HG02623 (cell line): ENCODE data around the gene CCT8.
"Not testable (repeated sequence)": the region's sequence is repeated elsewhere in the genome, so short reads cannot be mapped to it uniquely, and the experiment has no call there.

Source experiments
- ATAC-seq: cut with Tn5 transposase; IDR thresholded peaks from one replicate; pipeline ENCODE4 v1.9.1; 2021; ENCODE audit warnings: moderate library complexity; ENCODE audit not compliant: unreplicated experiment

CCT8 gene

DNA sequence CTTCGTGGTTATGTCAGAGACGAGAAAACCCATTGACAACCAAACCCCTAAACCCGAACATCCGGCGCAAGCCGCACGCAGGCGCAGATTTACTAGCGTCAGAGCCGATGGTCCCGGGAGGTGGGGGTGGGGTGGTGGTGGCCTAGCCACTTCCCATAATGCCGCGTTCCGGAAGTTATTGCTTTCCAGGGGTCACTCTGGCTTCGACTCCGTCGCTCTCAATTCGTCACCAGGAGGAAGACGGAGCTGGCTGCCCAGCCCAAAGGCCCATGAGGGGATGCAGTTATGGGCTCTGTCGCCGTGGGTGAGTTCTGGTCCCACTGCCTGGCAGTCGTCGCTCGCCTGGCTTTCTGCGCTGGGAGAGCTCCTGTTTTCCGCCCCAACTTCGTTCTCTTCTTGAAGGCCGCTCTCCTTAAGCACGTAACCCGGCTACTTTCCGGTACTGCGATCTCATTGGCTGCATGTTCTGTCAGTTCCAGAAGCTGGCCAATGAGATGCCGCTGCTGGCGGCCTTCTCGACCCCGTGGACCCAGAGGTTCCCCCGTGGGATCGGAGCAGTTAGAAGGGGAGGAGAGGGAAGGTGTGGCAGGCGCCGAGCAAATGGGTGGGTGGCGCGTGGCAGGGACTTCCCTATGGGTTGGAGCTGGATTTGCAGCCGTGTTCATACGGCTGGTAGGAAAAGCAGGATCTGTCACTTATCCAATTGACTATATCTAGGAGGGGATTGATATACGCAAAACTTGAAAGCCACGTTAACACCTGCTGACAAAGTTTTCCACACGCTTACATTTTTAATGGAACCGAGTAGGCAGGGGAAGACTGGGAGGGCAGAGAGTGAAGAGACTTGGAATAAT is 48.7 kb downstream of the CCT8 start, which contains the start of gene USP16:
Gene USP16 (plus strand): TSS at position 195 of the 854 bp plus-strand sequence. CDS start 3,246 bp downstream, outside the sequence.
- ATAC-seq: peak; percentile 98

DNA sequence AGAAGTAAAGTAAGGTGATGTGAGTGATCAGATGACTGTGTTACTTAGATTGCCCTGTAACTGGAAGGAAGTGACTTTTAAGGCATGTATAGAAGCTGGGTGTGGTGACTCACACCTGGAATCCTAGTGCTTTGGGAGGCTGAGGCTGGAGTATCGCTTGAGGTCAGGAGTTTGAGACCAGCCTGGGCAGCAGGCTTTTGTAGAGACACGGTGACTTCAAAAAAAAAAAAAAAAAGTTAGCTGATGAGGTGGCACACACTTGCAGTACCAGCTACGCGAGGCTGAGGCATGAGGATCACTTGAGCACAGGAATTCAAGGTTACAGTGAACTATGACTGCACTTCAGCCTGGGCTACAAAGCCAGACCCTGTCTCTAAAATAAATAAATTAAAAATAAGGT is 51.3 kb downstream of the CCT8 start:
- ATAC-seq: no peak

DNA sequence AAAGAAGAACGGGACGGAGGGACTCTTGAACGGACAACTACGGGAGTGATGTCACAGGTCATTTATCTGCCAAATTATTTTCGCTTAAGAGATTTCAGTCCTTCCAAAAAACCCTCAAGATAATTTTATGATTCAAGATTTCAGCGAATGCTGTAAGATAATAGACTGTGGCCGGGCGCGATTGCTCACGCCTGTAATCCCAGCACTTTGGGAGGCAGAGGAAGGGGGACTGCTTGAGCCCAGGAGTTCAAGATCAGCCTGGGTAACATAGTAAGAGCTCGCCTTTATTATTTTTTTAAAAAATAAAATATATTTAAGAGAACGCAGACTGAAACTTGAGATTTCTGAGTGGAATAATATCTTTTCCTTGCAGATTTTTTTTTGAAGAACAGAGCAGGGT is 54.9 kb downstream of the CCT8 start:
- ATAC-seq: peak; percentile 20

DNA sequence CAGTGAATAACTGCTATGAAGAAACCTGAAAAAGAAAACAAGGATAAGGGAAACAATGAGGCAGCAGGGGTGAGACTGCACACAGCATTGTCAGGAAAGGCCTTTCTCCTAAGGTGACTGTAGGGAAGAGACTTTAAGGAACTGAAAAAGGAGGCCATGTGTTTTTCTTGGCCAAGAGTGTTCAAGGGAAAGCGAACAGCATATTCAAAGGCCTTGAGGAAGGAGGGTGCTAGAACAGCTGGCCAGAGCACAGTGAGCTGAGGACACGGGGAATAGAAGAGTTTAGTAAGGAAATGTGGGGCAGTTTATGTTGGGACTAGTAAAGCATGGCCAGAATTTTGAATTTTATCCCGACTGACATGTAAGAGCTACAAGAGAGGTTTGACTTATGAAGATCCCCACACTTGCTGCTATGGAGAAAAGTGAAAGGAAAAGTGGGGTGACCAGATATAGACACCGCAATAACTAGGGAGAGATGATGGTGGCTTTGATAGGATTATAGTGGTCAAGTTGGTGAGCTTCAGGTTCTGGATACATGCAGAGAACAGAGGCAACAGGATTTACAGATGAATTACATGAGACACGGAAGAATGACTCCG is 55.7 kb downstream of the CCT8 start:
- ATAC-seq: no peak

DNA sequence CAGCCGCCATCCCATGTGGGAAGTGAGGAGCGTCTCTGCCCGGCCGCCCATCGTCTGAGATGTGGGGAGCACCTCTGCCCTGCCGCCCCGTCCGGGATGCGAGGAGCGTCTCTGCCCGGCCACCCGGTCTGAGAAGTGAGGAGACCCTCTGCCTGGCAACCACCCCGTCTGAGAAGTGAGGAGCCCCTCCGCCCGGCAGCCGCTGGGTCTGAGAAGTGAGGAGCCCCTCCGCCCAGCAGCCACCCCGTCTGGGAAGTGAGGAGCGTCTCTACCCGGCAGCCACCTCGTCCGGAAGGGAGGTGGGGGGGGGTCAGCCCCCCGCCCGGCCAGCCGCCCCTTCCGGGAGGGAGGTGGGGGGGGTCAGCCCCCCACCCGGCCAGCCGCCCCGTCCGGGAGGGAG is 62.2 kb downstream of the CCT8 start:
- ATAC-seq: not testable (repeated sequence)

DNA sequence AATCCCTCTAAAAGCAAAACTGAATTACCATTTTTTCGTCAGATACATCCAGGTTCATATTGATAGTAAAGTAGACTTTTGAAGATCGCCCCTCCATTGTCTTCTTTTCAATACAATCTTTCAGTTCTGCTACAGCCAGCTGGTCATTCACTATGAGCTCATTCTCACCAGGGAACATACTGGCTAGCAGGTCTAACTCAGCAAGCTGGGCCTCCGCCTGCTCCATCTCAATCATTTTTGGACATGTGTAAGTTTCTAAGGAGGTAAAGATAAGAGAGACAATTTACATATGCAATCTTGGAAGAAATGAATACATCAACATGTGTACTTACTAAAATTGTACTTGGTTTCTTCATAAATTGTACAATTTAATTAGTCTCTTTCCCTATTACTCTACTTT is 65.1 kb downstream of the CCT8 start:
- ATAC-seq: no peak

DNA sequence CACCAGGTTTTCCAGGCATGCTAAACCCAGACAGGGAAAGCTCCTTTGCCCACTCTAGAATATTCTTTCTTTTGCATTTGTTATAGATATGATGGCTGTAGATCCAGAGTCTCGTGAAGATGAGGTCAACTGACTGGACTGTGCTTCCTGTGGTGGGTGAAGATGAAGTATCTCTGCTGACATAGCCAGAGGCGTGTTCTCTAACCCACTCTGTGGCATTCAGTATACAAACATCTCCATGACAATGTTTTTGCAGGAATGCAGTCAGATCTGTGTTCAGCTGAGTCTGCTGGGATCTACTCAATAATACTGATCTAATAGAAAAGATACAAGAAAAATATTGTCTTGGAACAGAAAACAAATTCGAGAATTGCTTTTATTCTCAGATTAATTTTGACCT is 65.6 kb downstream of the CCT8 start:
- ATAC-seq: no peak

DNA sequence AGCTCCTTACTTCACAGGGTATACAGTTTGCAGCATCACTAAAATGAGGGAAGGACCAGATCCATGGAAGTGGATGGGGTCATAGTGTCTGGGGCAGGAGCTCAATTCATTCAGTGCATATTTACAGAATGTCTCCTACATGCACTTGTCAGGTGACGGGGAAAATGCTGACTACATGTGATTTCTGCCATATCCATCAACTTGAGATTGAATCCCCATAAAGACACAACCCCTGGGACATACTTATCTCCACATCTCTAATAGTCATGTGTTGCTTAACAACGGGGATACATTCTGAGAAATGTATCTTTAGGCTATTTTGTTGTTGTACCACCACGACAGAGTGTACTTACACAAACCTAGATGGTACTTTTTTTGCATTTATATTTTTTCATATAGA is 66.3 kb downstream of the CCT8 start:
- ATAC-seq: no peak
